GM23248 (cell line): Measurements from ENCODE around the gene RPGRIP1. TPM values are rescaled to one million over a fixed set of nuclear protein-coding genes. Genes with fewer than 3 reads are reported as not detected.

Source experiments
- DNase-seq: peaks from one replicate; pipeline ENCODE4 v3.0.0-alpha.2; 2015
- H2AFZ ChIP-seq: fragments of 200-600 bp; sonication (generic); 2 replicates; pipeline ENCODE4 v1.6.1; 2016; ENCODE audit warnings: antibody characterized with exemption
- H3F3A ChIP-seq: fragments of 200-600 bp; sonication (generic); 2 replicates; pipeline ENCODE4 v1.6.1; 2016; ENCODE audit warnings: mild to moderate bottlenecking, antibody characterized with exemption, mixed run types; ENCODE audit not compliant: insufficient read depth
- H3K27ac ChIP-seq: fragments of 200-600 bp; sonication (generic); 2 replicates; pipeline ENCODE4 v1.5.1; 2016; ENCODE audit warnings: mild to moderate bottlenecking
- H3K27me3 ChIP-seq: fragments of 200-600 bp; sonication (generic); replicated peaks from 2 replicates; pipeline ENCODE4 v1.6.1; 2016; ENCODE audit warnings: mild to moderate bottlenecking; ENCODE audit not compliant: insufficient read depth
- H3K36me3 ChIP-seq: fragments of 200-600 bp; sonication (generic); 2 replicates; pipeline ENCODE4 v1.6.1; 2016; ENCODE audit warnings: low read depth, mild to moderate bottlenecking
- H3K4me1 ChIP-seq: fragments of 200-600 bp; sonication (generic); 2 replicates; pipeline ENCODE4 v1.6.1; 2016; ENCODE audit warnings: mild to moderate bottlenecking; ENCODE audit not compliant: insufficient read depth
- H3K4me2 ChIP-seq: fragments of 200-600 bp; sonication (generic); one replicate; pipeline ENCODE4 v1.6.1; 2016; ENCODE audit warnings: mild to moderate bottlenecking; ENCODE audit not compliant: unreplicated experiment
- H3K4me3 ChIP-seq: fragments of 200-600 bp; sonication (generic); 2 replicates; pipeline ENCODE4 v1.5.1; 2016; ENCODE audit warnings: mild to moderate bottlenecking
- H3K79me2 ChIP-seq: fragments of 200-600 bp; sonication (generic); 2 replicates; pipeline ENCODE4 v1.6.1; 2016; ENCODE audit warnings: mild to moderate bottlenecking; ENCODE audit not compliant: insufficient read depth
- H3K9ac ChIP-seq: fragments of 200-600 bp; sonication (generic); 2 replicates; pipeline ENCODE4 v1.6.1; 2016; ENCODE audit warnings: mild to moderate bottlenecking
- H3K9me2 ChIP-seq: fragments of 200-600 bp; sonication (generic); 2 replicates; pipeline ENCODE4 v1.6.1; 2016; ENCODE audit warnings: mixed run types, mild to moderate bottlenecking, moderate library complexity; ENCODE audit not compliant: insufficient read depth
- H3K9me3 ChIP-seq: fragments of 200-600 bp; sonication (generic); one replicate; pipeline ENCODE4 v1.6.1; 2017; ENCODE audit warnings: low read depth
- H4K20me1 ChIP-seq: fragments of 200-600 bp; sonication (generic); 2 replicates; pipeline ENCODE4 v1.6.0; 2016; ENCODE audit not compliant: insufficient read depth
- EZH2 ChIP-seq: fragments of 200-600 bp; sonication (generic); IDR thresholded peaks from 2 replicates; pipeline ENCODE4 v1.6.1; 2018; ENCODE audit warnings: antibody characterized with exemption, mild to moderate bottlenecking; ENCODE audit not compliant: insufficient read depth, poor library complexity, severe bottlenecking
- EZH2phosphoT487 ChIP-seq: fragments of 200-600 bp; sonication (generic); IDR thresholded peaks from 2 replicates; pipeline ENCODE4 v1.6.1; 2018; ENCODE audit warnings: antibody characterized with exemption, moderate library complexity, mild to moderate bottlenecking, low read depth; ENCODE audit not compliant: insufficient read depth
- WGBS, 2 experiments: methylation state at CpG; one replicate each; pipeline ENCODE4 v1.1.6; 2015 to 2017; ENCODE audit warnings: low lambda C conversion rate in 2 of 2, low coverage in 1 of 2; ENCODE audit errors: missing lambda C conversion rate in 2 of 2; 5-methylcytosine and 5-hydroxymethylcytosine counted together
- in situ Hi-C: fragments of 300-500 bp; cut with MboI; formaldehyde crosslinking; loops from 2 replicates; pipeline ENCODE4 v1.15.0; 2020
- polyA plus RNA-seq: library from polyadenylated mRNA; unstranded; fragments of >200 nt; fragmentation: Nextera tagmentation; extraction: Ambion mirVana; gene quantifications from 2 replicates; pipeline ENCODE4 v1.2.1, GENCODE V29; 2016
- total RNA-seq: library from RNA; depleted of rRNA; stranded (reverse); fragments of >200 nt; shearing (Covaris generic); gene quantifications from 2 replicates; pipeline ENCODE4 v1.2.3, GENCODE V29; 2014; rRNA removed

Gene RPGRIP1
- total and polyA plus RNA-seq, 2 experiments from 2014 or later, result not detected

- Histone ChIP-seq H3K27me3 (peaks cover 9% of the 10 kb centered on the region; the same call in 1 of the 2 replicates), H3K9ac (no peak overlapping the region), H3K27ac (no peak overlapping the region), H3K79me2 (no peaks in the 10 kb centered on the region), H3K4me1 (no peaks in the 10 kb centered on the region), H3K4me2 (no peak overlapping the region), H3F3A (no peaks in the 10 kb centered on the region), H3K9me3 (no peaks in the 10 kb centered on the region), H3K36me3 (no peaks in the 10 kb centered on the region), H4K20me1 (no peaks in the 10 kb centered on the region), H3K4me3 (no peak overlapping the region), H3K9me2 (no peaks in the 10 kb centered on the region), H2AFZ (no peak overlapping the region)
- TF ChIP-seq EZH2, result no peak
- TF ChIP-seq EZH2phosphoT487, result no peak
- in situ Hi-C loops, result no loop called here
- DNase-seq, result no peak
- WGBS, 2 experiments, result 44 to 49% methylated on average over 2 of the region's 2 CpGs
These were observed 42.8 kb downstream of the RPGRIP1 start for GRCh38 chr14:21322716-21323115.

DNA sequence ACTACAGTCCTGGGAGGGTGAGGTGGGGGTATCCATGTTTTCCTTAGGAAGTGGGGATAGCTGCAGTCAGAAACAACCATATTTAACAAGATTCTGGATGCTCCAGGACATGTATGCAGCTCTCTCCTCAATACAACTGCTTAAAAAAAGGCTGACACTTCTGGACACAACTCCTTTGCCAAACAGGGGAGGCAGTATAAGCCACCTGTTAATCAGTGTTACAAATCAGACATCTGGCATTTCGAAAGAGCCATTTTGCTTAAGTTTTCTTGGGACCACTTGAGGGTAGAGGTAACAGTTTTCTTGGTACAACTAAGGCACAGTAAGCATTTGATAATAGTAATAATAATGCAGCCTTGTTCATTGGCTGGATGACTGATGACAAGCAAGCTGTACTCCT lies 47.1 kb downstream of the RPGRIP1 start:
- H3K9ac ChIP-seq, result no peak overlapping the region
- no peaks in the 10 kb centered on the region for H3K36me3 ChIP-seq
- H3K9me3 ChIP-seq, result no peaks in the 10 kb centered on the region
- H4K20me1 ChIP-seq, result no peaks in the 10 kb centered on the region
- no peaks in the 10 kb centered on the region for H3K4me1 ChIP-seq
- no peaks in the 10 kb centered on the region for H3K9me2 ChIP-seq
- in situ Hi-C loops, result no loop called here
- DNase-seq, result no peak
- H2AFZ ChIP-seq, result no peak overlapping the region
- H3K4me2 ChIP-seq, result no peak overlapping the region
- 52% methylated on average over 1 of the region's 1 CpG for WGBS, 2 experiments
- no peaks in the 10 kb centered on the region for H3K79me2 ChIP-seq
- H3F3A ChIP-seq, result no peaks in the 10 kb centered on the region
- H3K27me3 ChIP-seq, result peaks cover 5% of the 10 kb centered on the region; the same call in 1 of the 2 replicates
- no peak overlapping the region for H3K4me3 ChIP-seq
- H3K27ac ChIP-seq, result no peak overlapping the region
- no peak for TF ChIP-seq EZH2
- TF ChIP-seq EZH2phosphoT487, result no peak

Other genes with a start within 250 kb of the RPGRIP1 start
- not detected in 2 replicates for gene TPPP2, start 249.9 kb upstream of the RPGRIP1 start, total RNA-seq
- gene TPPP2, start 249.9 kb upstream of the RPGRIP1 start, polyA plus RNA-seq, result not detected in 2 replicates
- not detected in 2 replicates for gene RNASE13, start 245.3 kb upstream of the RPGRIP1 start, total RNA-seq
- gene RNASE13, start 245.3 kb upstream of the RPGRIP1 start, polyA plus RNA-seq, result not detected in 2 replicates
- gene RNASE7, start 237.7 kb upstream of the RPGRIP1 start, total RNA-seq, result not detected in 2 replicates
- gene RNASE7, start 237.7 kb upstream of the RPGRIP1 start, polyA plus RNA-seq, result not detected in 2 replicates
- gene RNASE8, start 222.3 kb upstream of the RPGRIP1 start, total RNA-seq, result not detected in 2 replicates
- not detected in 2 replicates for gene RNASE8, start 222.3 kb upstream of the RPGRIP1 start, polyA plus RNA-seq
- 56.6 and 68.3 TPM in 2 replicates for gene ARHGEF40, start 209.8 kb upstream of the RPGRIP1 start, total RNA-seq
- 22.4 and 23.9 TPM in 2 replicates for gene ARHGEF40, start 209.8 kb upstream of the RPGRIP1 start, polyA plus RNA-seq
- gene ZNF219, start 181.4 kb upstream of the RPGRIP1 start, total RNA-seq, result 15.9 and 24.0 TPM in 2 replicates
- gene ZNF219, start 181.4 kb upstream of the RPGRIP1 start, polyA plus RNA-seq, result 1.6 and 1.8 TPM in 2 replicates
- gene TMEM253, start 179.0 kb upstream of the RPGRIP1 start, total RNA-seq, result 0.97 TPM in 1 of 2 replicates, not detected in the other
- 0.18 TPM in 1 of 2 replicates, not detected in the other for gene TMEM253, start 179.0 kb upstream of the RPGRIP1 start, polyA plus RNA-seq
- not detected in 2 replicates for gene OR5AU1, start 124.0 kb upstream of the RPGRIP1 start, total RNA-seq
- not detected in 2 replicates for gene OR5AU1, start 124.0 kb upstream of the RPGRIP1 start, polyA plus RNA-seq
- 674 and 705 TPM in 2 replicates for gene HNRNPC, start 10.6 kb upstream of the RPGRIP1 start, total RNA-seq
- 584 and 592 TPM in 2 replicates for gene HNRNPC, start 10.6 kb upstream of the RPGRIP1 start, polyA plus RNA-seq
- gene SUPT16H, start 103.9 kb downstream of the RPGRIP1 start, total RNA-seq, result 56.9 and 61.7 TPM in 2 replicates
- 64.4 and 64.7 TPM in 2 replicates for gene SUPT16H, start 103.9 kb downstream of the RPGRIP1 start, polyA plus RNA-seq
- 32.8 and 35.9 TPM in 2 replicates for gene CHD8, start 176.0 kb downstream of the RPGRIP1 start, total RNA-seq
- gene CHD8, start 176.0 kb downstream of the RPGRIP1 start, polyA plus RNA-seq, result 21.2 and 21.4 TPM in 2 replicates
- gene RAB2B, start 196.9 kb downstream of the RPGRIP1 start, total RNA-seq, result 21.1 and 31.6 TPM in 2 replicates
- 14.7 and 15.6 TPM in 2 replicates for gene RAB2B, start 196.9 kb downstream of the RPGRIP1 start, polyA plus RNA-seq
- 23.6 and 27.2 TPM in 2 replicates for gene TOX4, start 197.1 kb downstream of the RPGRIP1 start, total RNA-seq
- gene TOX4, start 197.1 kb downstream of the RPGRIP1 start, polyA plus RNA-seq, result 74.2 TPM in 2 replicates
- gene METTL3, start 231.3 kb downstream of the RPGRIP1 start, total RNA-seq, result 44.1 and 44.5 TPM in 2 replicates
- 25.6 and 28.6 TPM in 2 replicates for gene METTL3, start 231.3 kb downstream of the RPGRIP1 start, polyA plus RNA-seq
- 0.25 and 2.7 TPM in 2 replicates for gene SALL2, start 246.3 kb downstream of the RPGRIP1 start, total RNA-seq
- gene SALL2, start 246.3 kb downstream of the RPGRIP1 start, polyA plus RNA-seq, result 0.69 and 1.3 TPM in 2 replicates